Mesothelial cell of epicardium (in vitro differentiated cells): Measurements from ENCODE around the gene CCSER1. TPM values are rescaled to one million over a fixed set of nuclear protein-coding genes. Genes with fewer than 3 reads are reported as not detected.

Source experiments
- DNase-seq, 2 experiments: peaks; one replicate each; pipeline ENCODE4 v3.0.0; 2021; ENCODE audit warnings: low spot score in 2 of 2; ENCODE audit not compliant: unreplicated experiment in 2 of 2
- H3K27ac Mint-ChIP-seq: 2 replicates; pipeline ENCODE4 v1.8.0; 2021; ENCODE audit warnings: mixed read lengths
- H3K27me3 Mint-ChIP-seq: 2 replicates; pipeline ENCODE4 v1.8.0; 2021; ENCODE audit warnings: low read depth, mixed read lengths
- H3K36me3 Mint-ChIP-seq: 2 replicates; pipeline ENCODE4 v1.8.0; 2021; ENCODE audit warnings: mixed read lengths
- H3K4me1 Mint-ChIP-seq: 2 replicates; pipeline ENCODE4 v1.8.0; 2021; ENCODE audit warnings: mixed read lengths
- H3K4me3 Mint-ChIP-seq: 2 replicates; pipeline ENCODE4 v1.8.0; 2021; ENCODE audit warnings: mild to moderate bottlenecking, moderate library complexity, mixed read lengths
- H3K9me3 Mint-ChIP-seq: 2 replicates; pipeline ENCODE4 v1.8.0; 2021; ENCODE audit warnings: mixed read lengths
- CTCF ChIP-seq: fragments of 200-600 bp; sonication (generic); IDR thresholded peaks from one replicate; pipeline ENCODE4 v1.5.0; 2021; ENCODE audit warnings: antibody characterized with exemption; ENCODE audit not compliant: unreplicated experiment
- total RNA-seq: library from RNA; stranded (reverse); gene quantifications from 3 replicates; pipeline ENCODE4 v1.2.1, GENCODE V29; 2021

The CCSER1 gene
- total RNA-seq, 1 donor from 2014 or later = 7.2 TPM

GRCh38 chr4:90792696-90793095, 665.5 kb downstream of the CCSER1 start:
- H3K9me3 Mint-ChIP-seq = peaks cover 34% of the 10 kb centered on the region
- H3K4me1 Mint-ChIP-seq = no peaks in the 10 kb centered on the region
- H3K4me3 Mint-ChIP-seq = no peak overlapping the region
- peaks cover 10% of the 10 kb centered on the region for H3K36me3 Mint-ChIP-seq
- no peak for DNase-seq
- no peak for TF ChIP-seq CTCF
- H3K27me3 Mint-ChIP-seq = no peaks in the 10 kb centered on the region
- H3K27ac Mint-ChIP-seq = no peak overlapping the region

- Mint-ChIP-seq H3K9me3 (peaks cover 45% of the 10 kb centered on the region), H3K4me3 (no peak overlapping the region), H3K27me3 (no peaks in the 10 kb centered on the region), H3K4me1 (no peaks in the 10 kb centered on the region), H3K36me3 (peaks cover 14% of the 10 kb centered on the region), H3K27ac (no peak overlapping the region)
- no peak for TF ChIP-seq CTCF
- no peak for DNase-seq
Measured at GRCh38 chr4:90798948-90799347, 671.8 kb downstream of the CCSER1 start.

GRCh38 chr4:90799895-90800294, 672.7 kb downstream of the CCSER1 start:
- no peaks in the 10 kb centered on the region for H3K4me1 Mint-ChIP-seq
- no peaks in the 10 kb centered on the region for H3K27me3 Mint-ChIP-seq
- H3K27ac Mint-ChIP-seq = no peak overlapping the region
- H3K36me3 Mint-ChIP-seq = peaks cover 14% of the 10 kb centered on the region
- peaks cover 42% of the 10 kb centered on the region for H3K9me3 Mint-ChIP-seq
- no peak for TF ChIP-seq CTCF
- DNase-seq = no peak
- no peak overlapping the region for H3K4me3 Mint-ChIP-seq

- Mint-ChIP-seq H3K27me3 (no peaks in the 10 kb centered on the region), H3K36me3 (peaks cover 13% of the 10 kb centered on the region), H3K4me1 (peaks cover 3% of the 10 kb centered on the region), H3K4me3 (no peak overlapping the region), H3K9me3 (peaks cover 35% of the 10 kb centered on the region), H3K27ac (no peak overlapping the region)
- TF ChIP-seq CTCF = no peak
- DNase-seq = no peak
Measured at GRCh38 chr4:90815569-90815968, 688.4 kb downstream of the CCSER1 start.

GRCh38 chr4:90816754-90817153, 689.6 kb downstream of the CCSER1 start:
- TF ChIP-seq CTCF = no peak
- Mint-ChIP-seq H3K9me3 (peaks cover 28% of the 10 kb centered on the region), H3K4me3 (no peak overlapping the region), H3K27me3 (no peaks in the 10 kb centered on the region), H3K27ac (no peak overlapping the region), H3K4me1 (peaks cover 3% of the 10 kb centered on the region), H3K36me3 (peaks cover 13% of the 10 kb centered on the region)
- no peak for DNase-seq
